Measurements from ENCODE around the gene CLSTN3. TPM values are rescaled to one million over a fixed set of nuclear protein-coding genes. Genes with fewer than 3 reads are reported as not detected.

Gene CLSTN3
- total and polyA plus RNA-seq, 2 experiments from 2014 or later: 5.0 to 46.9 TPM

DNA sequence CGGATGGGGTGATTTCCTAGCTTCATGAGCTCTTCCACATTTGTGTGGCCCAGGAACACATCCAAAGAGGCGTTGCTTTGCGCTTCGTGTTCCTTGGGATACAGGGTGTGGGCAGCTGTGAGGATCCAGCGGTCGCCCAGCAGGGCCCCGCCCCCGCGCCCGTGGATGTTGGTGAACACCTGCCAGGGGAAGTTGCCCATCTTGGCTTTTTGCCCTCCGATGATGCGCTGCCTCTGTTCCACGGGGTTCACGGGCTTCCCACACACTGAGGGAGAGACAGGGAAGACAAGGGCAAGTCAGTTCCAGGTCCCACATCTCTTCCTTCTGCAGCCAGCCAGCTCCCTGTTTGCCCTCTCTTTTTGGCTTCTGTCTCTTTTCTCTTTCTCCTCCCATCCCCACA is 49.1 kb upstream of the CLSTN3 start (continued):
- TF ChIP-seq, protein P1, sequence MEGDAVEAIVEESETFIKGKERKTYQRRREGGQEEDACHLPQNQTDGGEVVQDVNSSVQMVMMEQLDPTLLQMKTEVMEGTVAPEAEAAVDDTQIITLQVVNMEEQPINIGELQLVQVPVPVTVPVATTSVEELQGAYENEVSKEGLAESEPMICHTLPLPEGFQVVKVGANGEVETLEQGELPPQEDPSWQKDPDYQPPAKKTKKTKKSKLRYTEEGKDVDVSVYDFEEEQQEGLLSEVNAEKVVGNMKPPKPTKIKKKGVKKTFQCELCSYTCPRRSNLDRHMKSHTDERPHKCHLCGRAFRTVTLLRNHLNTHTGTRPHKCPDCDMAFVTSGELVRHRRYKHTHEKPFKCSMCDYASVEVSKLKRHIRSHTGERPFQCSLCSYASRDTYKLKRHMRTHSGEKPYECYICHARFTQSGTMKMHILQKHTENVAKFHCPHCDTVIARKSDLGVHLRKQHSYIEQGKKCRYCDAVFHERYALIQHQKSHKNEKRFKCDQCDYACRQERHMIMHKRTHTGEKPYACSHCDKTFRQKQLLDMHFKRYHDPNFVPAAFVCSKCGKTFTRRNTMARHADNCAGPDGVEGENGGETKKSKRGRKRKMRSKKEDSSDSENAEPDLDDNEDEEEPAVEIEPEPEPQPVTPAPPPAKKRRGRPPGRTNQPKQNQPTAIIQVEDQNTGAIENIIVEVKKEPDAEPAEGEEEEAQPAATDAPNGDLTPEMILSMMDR (conservative IDR thresholded peaks at IDR 0.05; ENCODE audit: low read depth in 2 of 2): no peak
- TF ChIP-seq NANOG (IDR thresholded peaks at IDR 0.05; ENCODE audit: borderline replicate concordance): no peak
- TF ChIP-seq CREB1 (CRISPR knock-in tag; IDR thresholded peaks at IDR 0.05; ENCODE audit: low read depth): no peak
- TF ChIP-seq ZNF331 (CRISPR knock-in tag; IDR thresholded peaks at IDR 0.05; ENCODE audit: low read depth): no peak
- TF ChIP-seq ETS1 (IDR thresholded peaks at IDR 0.05): no peak

DNA sequence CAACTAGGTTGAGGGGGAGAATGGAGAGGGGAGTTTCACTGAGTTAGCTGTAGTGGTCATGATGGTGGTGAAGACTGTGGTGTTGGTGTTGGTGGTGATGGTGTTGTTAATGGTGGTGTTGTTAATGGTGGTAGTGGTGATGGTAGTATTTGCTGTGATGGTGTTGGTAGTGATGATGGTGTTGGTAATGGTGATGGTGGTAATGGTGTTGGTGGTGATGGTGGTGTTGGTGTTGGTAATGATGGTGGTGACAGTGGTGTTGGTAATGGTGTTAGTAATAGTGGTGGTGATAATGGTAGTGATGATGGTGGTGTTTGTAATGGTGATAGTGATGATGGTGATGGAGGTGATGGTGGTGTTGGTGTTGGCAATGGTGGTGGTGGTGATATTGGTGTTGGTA is 47.0 kb upstream of the CLSTN3 start:
- Histone ChIP-seq H3K4me3 (no peak overlapping the region), H3K79me2 (replicated peaks; ENCODE audit: insufficient read depth) (no peaks in the 10 kb centered on the region), H3K4me2 (no peak overlapping the region), H3F3A (replicated peaks; ENCODE audit: low read depth) (no peaks in the 10 kb centered on the region), H3K27ac (ENCODE audit: low read depth) (no peak overlapping the region), H3K9me2 (ENCODE audit: insufficient read depth) (no peaks in the 10 kb centered on the region), H3K4me1 (ENCODE audit: insufficient read depth) (no peaks in the 10 kb centered on the region), H3K36me3 (ENCODE audit: insufficient read depth) (no peaks in the 10 kb centered on the region), H3K27me3 (ENCODE audit: insufficient read depth) (no peaks in the 10 kb centered on the region), H4K20me1 (replicated peaks; ENCODE audit: insufficient read depth) (no peaks in the 10 kb centered on the region), H2AFZ (no peak overlapping the region)
- H3K27me3 Mint-ChIP-seq (ENCODE audit: insufficient read depth, low read depth, poor library complexity): peaks cover 1% of the 10 kb centered on the region
- no peak for ATAC-seq
- peaks cover 6% of the 10 kb centered on the region for H3K36me3 Mint-ChIP-seq (ENCODE audit: low read depth)
- H3K27ac Mint-ChIP-seq: no peak overlapping the region
- H3K9me3 Mint-ChIP-seq: peaks cover 4% of the 10 kb centered on the region
- no peak for DNase-seq (ENCODE audit: low spot score)
- H3K4me3 Mint-ChIP-seq: no peak overlapping the region
- no peaks in the 10 kb centered on the region for H3K4me1 Mint-ChIP-seq
- TF ChIP-seq EZH2phosphoT487 (IDR thresholded peaks at IDR 0.05; ENCODE audit: unreplicated experiment) (no peak), ZNF331 (CRISPR knock-in tag; IDR thresholded peaks at IDR 0.05; ENCODE audit: low read depth) (no peak), ZNF462 (CRISPR knock-in tag; IDR thresholded peaks at IDR 0.05) (no peak), POLR2AphosphoS5 (IDR thresholded peaks at IDR 0.05; ENCODE audit: low read depth) (no peak), ETS1 (IDR thresholded peaks at IDR 0.05) (no peak), JUNB (IDR thresholded peaks at IDR 0.05; ENCODE audit: unreplicated experiment) (no peak), CREB1 (CRISPR knock-in tag; IDR thresholded peaks at IDR 0.05; ENCODE audit: low read depth) (no peak), EZH2 (IDR thresholded peaks at IDR 0.05; ENCODE audit: low read depth, unreplicated experiment) (no peak)
- TF ChIP-seq, protein P1 (conservative IDR thresholded peaks at IDR 0.05; ENCODE audit: low read depth in 2 of 2): no peak
